HCT116 (cell line): Measurements from ENCODE around the gene EBP. TPM values are rescaled to one million over a fixed set of nuclear protein-coding genes. Genes with fewer than 3 reads are reported as not detected.
A peak's percentile ranks its signal among the peaks of the same experiment; 100 is the strongest.

Experiments
- ATAC-seq: fragments of 200-7000 bp; cut with Tn5 transposase; 2 replicates; pipeline ENCODE4 v1.9.1; 2020; ENCODE audit warnings: mild to moderate bottlenecking, moderate library complexity
- BruUV-seq: library from RNA; stranded (reverse); fragments of 400-500 nt; replicated peaks from 2 replicates; lab custom pipeline; 2021; lab: Mats Ljungman, UMichigan
- CTCF ChIA-PET: fragments of 300-600 bp; sonication (Branson Sonifier 250); formaldehyde crosslinking; loops from one replicate; lab custom pipeline; 2021; ENCODE audit warnings: antibody characterized with exemption; lab: Charles Lee
- POLR2A ChIA-PET: fragments of 300-600, 350-600 bp; sonication (Branson Sonifier 250); formaldehyde crosslinking; loops from one replicate; lab custom pipeline; 2021; ENCODE audit warnings: antibody characterized with exemption; lab: Charles Lee
- RAD21 ChIA-PET, 2 experiments: fragments of 300-600 bp; sonication (Branson Sonifier 250); formaldehyde crosslinking; loops; one replicate each; lab custom pipeline; 2023; ENCODE audit warnings: low total read pairs in 2 of 2; ENCODE audit not compliant: uncharacterized antibody in 2 of 2, unreplicated experiment in 2 of 2, low non-redundant PET in 1 of 2; lab: Charles Lee
- DNase-seq: peaks from one replicate; pipeline ENCODE4 v3.0.0-alpha.2; 2010; ENCODE audit warnings: low read depth, low spot score
- H2AFZ ChIP-seq: fragments of 200-600 bp; shearing (Covaris generic), sonication (generic); 2 replicates; pipeline ENCODE4 v1.6.1; 2017; ENCODE audit warnings: low read depth, mixed run types, mixed read lengths, antibody characterized with exemption, low read length; ENCODE audit not compliant: poor library complexity, severe bottlenecking
- H3K27ac ChIP-seq: 2 replicates; pipeline ENCODE4 v1.5.1; 2012; ENCODE audit warnings: low read depth, low read length
- H3K27me3 ChIP-seq: fragments of 200-600 bp; sonication (generic); 2 replicates; pipeline ENCODE4 v1.6.1; 2016; ENCODE audit warnings: mixed run types, low read length, mixed read lengths; ENCODE audit not compliant: insufficient read depth
- H3K36me3 ChIP-seq, 2 experiments: fragments of 200-500 bp in 1 of 2; fragments of 200-600 bp in 1 of 2; sonication (Bioruptor generic) in 1 of 2; sonication (generic) in 1 of 2; 2 replicates each; pipeline versions ENCODE4 v1.5.1 to v1.6.1; 2014 to 2016; ENCODE audit warnings: low read length in 2 of 2, inconsistent platforms in 1 of 2, mixed read lengths in 1 of 2, mixed run types in 1 of 2; ENCODE audit not compliant: insufficient read depth in 2 of 2, control insufficient read depth in 1 of 2
- H3K4me1 ChIP-seq, 2 experiments: fragments of 200-600 bp in 1 of 2; sonication (generic) in 1 of 2; 2 replicates each; pipeline versions ENCODE4 v1.5.1 to v1.6.1; 2012 to 2017; ENCODE audit warnings: low read length in 2 of 2, inconsistent platforms in 1 of 2, mild to moderate bottlenecking in 1 of 2, mixed read lengths in 1 of 2, mixed run types in 1 of 2, moderate library complexity in 1 of 2; ENCODE audit not compliant: insufficient read depth in 2 of 2, control insufficient read depth in 1 of 2
- H3K4me2 ChIP-seq: fragments of 200-600 bp; sonication (generic); 2 replicates; pipeline ENCODE4 v1.6.1; 2017; ENCODE audit warnings: mixed run types, low read length, mixed read lengths
- H3K4me3 ChIP-seq, 2 experiments: fragments of 200-600 bp in 1 of 2; sonication (generic) in 1 of 2; replicated peaks in 1 of 2; 2 replicates each; pipeline ENCODE4 v1.5.1; 2011 to 2016; ENCODE audit warnings: low read length in 2 of 2, control low read depth in 1 of 2, low read depth in 1 of 2, mild to moderate bottlenecking in 1 of 2, mixed read lengths in 1 of 2, mixed run types in 1 of 2
- H3K79me2 ChIP-seq: fragments of 200-600 bp; sonication (generic); 2 replicates; pipeline ENCODE4 v1.6.1; 2017; ENCODE audit warnings: mild to moderate bottlenecking, mixed run types, low read length, moderate library complexity, mixed read lengths; ENCODE audit not compliant: insufficient read depth
- H3K9ac ChIP-seq: fragments of 200-600 bp; sonication (generic); 2 replicates; pipeline ENCODE4 v1.6.1; 2016; ENCODE audit warnings: low read length, mixed read lengths
- H3K9me2 ChIP-seq: fragments of 200-600 bp; sonication (generic), shearing (Covaris generic); 2 replicates; pipeline ENCODE4 v1.6.1; 2017; ENCODE audit warnings: mixed run types, mild to moderate bottlenecking, moderate library complexity; ENCODE audit not compliant: insufficient read depth
- H3K9me3 ChIP-seq, 2 experiments: fragments of 200-500 bp in 1 of 2; fragments of 200-600 bp in 1 of 2; sonication (Bioruptor generic) in 1 of 2; sonication (generic) in 1 of 2; 2 replicates each; pipeline ENCODE4 v1.6.1; 2014 to 2017; ENCODE audit warnings: low read length in 2 of 2, mixed read lengths in 2 of 2, inconsistent platforms in 1 of 2, low read depth in 1 of 2, mild to moderate bottlenecking in 1 of 2, mixed run types in 1 of 2, moderate library complexity in 1 of 2; ENCODE audit not compliant: control insufficient read depth in 1 of 2, insufficient read depth in 1 of 2
- H4K20me1 ChIP-seq: fragments of 200-600 bp; sonication (generic), shearing (Covaris generic); 2 replicates; pipeline ENCODE4 v1.6.1; 2017; ENCODE audit warnings: mixed run types, mild to moderate bottlenecking, moderate library complexity; ENCODE audit not compliant: insufficient read depth
- CBX3 ChIP-seq: IDR thresholded peaks from 2 replicates; pipeline ENCODE4 v1.6.1; 2012; ENCODE audit warnings: low read depth
- ELF1 ChIP-seq: IDR thresholded peaks from 2 replicates; pipeline ENCODE4 v1.6.1; 2012; ENCODE audit warnings: low read depth, borderline replicate concordance
- JUND ChIP-seq: IDR thresholded peaks from 2 replicates; pipeline ENCODE4 v1.6.1; 2012
- POLR2A ChIP-seq: IDR thresholded peaks from 2 replicates; pipeline ENCODE4 v1.7.0; 2011; ENCODE audit warnings: borderline replicate concordance; ENCODE audit not compliant: insufficient read depth, insufficient read length; ENCODE audit errors: extremely low read depth
- RAD21 ChIP-seq: IDR thresholded peaks from 2 replicates; pipeline ENCODE4 v1.6.1; 2012; ENCODE audit warnings: low read depth, mild to moderate bottlenecking
- SIN3A ChIP-seq: IDR thresholded peaks from 2 replicates; pipeline ENCODE4 v1.6.1; 2012; ENCODE audit warnings: low read depth
- SRF ChIP-seq: IDR thresholded peaks from 2 replicates; pipeline ENCODE4 v1.6.1; 2012; ENCODE audit warnings: low read depth
- TCF7L2 ChIP-seq: IDR thresholded peaks from 2 replicates; pipeline ENCODE4 v1.7.0; 2011; ENCODE audit warnings: borderline replicate concordance, inconsistent platforms; ENCODE audit not compliant: insufficient read depth, insufficient read length; ENCODE audit errors: extremely low read depth
- intact Hi-C: fragments of 100-400 bp; cut with micrococcal nuclease; formaldehyde crosslinking; loops from 2 replicates; pipeline ENCODE4 v1.10.0; 2022
- total RNA-seq: library from RNA; stranded (reverse); gene quantifications from one replicate; pipeline ENCODE4 v1.2.1, GENCODE V29; 2021; ENCODE audit not compliant: unreplicated experiment
- TF ChIP-seq, protein P1 (sequence below): IDR thresholded peaks from 2 replicates; pipeline ENCODE4 v1.6.1; 2012
- TF ChIP-seq, protein P2 (sequence below): IDR thresholded peaks from 2 replicates; pipeline ENCODE4 v1.6.1; 2012

Gene EBP
- total RNA-seq, 1 experiment from 2014 or later: 93.8 TPM

DNA sequence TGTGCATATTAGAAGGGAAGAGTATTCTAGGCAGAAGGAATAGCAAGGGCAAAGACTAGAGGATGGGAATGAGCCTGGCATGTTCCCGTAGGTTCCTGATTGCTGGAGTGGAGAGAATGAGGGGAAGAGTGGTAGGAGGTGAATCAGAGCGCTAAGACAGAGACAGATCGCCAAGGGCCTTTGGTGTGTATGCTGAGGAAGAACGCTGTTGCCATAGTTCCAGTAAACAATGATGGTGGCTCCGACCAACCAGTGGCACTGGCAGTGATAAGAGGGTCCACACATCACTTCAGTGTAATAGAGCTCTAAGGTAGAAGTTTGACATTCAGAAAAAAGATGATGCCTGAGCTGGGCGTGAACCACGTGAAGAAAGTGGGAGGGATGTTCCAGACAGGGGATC, 18.9 kb downstream of the EBP start:
- Histone ChIP-seq H2AFZ (no peak overlapping the region), H3K4me2 (peak overlapping the region; percentile 81), H3K9me3 (no peaks in the 10 kb centered on the region), H3K27me3 (no peaks in the 10 kb centered on the region), H3K4me1 (peaks cover 0 to 15% of the 10 kb centered on the region in 2 experiments; a peak in 3 of 4 replicates), H3K79me2 (no peaks in the 10 kb centered on the region), H4K20me1 (no peaks in the 10 kb centered on the region), H3K27ac (peak overlapping the region; percentile 22; the same call in 1 of the 2 replicates), H3K4me3 (peak overlapping the region; percentile 56 to 63), H3K36me3 (no peaks in the 10 kb centered on the region), H3K9me2 (no peaks in the 10 kb centered on the region), H3K9ac (peak overlapping the region; percentile 59)
- no peak for DNase-seq
- ChIA-PET CTCF (interaction anchor here (1.6 kb wide), 1 partner anchor 66 kb away, joined by 7 read pairs; no protein-coding TSS in a partner anchor), RAD21 (no interaction called here), POLR2A (interaction anchor here (1.1 to 1.5 kb wide), 4 partner anchors 11 to 34 kb away, joined by 3 to 6 read pairs (median 4); partner anchors contain the start of genes EBP and RBM3)
- intact Hi-C loops: no loop called here
- no peak for TF ChIP-seq JUND
- no peak for TF ChIP-seq TCF7L2
- TF ChIP-seq, protein P1, sequence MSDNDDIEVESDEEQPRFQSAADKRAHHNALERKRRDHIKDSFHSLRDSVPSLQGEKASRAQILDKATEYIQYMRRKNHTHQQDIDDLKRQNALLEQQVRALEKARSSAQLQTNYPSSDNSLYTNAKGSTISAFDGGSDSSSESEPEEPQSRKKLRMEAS: no peak
- no peak for TF ChIP-seq SRF
- TF ChIP-seq RAD21: no peak
- no peak for TF ChIP-seq SIN3A
- TF ChIP-seq ELF1: no peak
- TSS peak; percentile 43 for BruUV-seq
- no peak for ATAC-seq

DNA sequence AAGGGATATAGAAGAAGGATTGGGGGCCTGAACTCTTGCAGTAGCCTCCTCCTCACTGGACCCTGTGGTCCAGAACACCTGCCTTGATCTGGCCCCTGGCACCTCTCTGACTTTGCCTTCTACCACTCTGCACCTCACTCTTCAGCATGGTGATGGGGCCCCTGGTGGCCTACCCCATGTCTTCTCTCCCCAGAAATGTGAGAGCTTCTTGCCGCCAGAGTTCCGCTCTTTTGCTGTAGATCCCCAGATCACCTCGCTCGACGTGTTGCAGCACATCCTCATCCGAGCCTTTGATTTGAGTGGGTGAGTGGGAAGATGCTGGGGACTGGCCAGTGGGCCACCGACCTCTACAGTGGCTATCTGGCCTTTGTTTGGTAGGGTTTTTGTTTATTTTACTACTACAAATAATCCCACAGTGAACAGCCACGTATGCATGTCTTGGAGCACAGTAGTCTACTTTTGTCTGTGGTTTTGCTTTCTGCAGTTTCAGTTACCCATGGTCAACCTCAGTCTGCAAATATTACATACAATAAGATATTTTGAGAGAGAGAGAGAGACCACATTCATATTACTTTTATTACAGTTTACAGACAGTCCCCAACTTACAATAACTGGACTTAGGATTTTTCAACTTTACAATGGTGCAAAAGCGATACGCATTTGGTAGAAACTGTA, 19.7 kb downstream of the EBP start:
- Histone ChIP-seq H3K9ac (no peak overlapping the region), H3K4me2 (no peak overlapping the region), H4K20me1 (no peaks in the 10 kb centered on the region), H3K79me2 (no peaks in the 10 kb centered on the region), H3K4me1 (peaks cover 0 to 15% of the 10 kb centered on the region in 2 experiments; a peak in 3 of 4 replicates), H3K9me3 (no peaks in the 10 kb centered on the region), H3K36me3 (no peaks in the 10 kb centered on the region), H3K27me3 (no peaks in the 10 kb centered on the region), H3K4me3 (no peak overlapping the region), H3K9me2 (no peaks in the 10 kb centered on the region), H2AFZ (no peak overlapping the region), H3K27ac (no peak overlapping the region)
- intact Hi-C loops: no loop called here
- RAD21 ChIA-PET: no interaction called here
- no peak for DNase-seq
- CTCF ChIA-PET: no interaction called here
- TF ChIP-seq TCF7L2 (no peak), CBX3 (no peak), POLR2A (no peak)
- TF ChIP-seq, protein P2, sequence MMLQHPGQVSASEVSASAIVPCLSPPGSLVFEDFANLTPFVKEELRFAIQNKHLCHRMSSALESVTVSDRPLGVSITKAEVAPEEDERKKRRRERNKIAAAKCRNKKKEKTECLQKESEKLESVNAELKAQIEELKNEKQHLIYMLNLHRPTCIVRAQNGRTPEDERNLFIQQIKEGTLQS: no peak
- POLR2A ChIA-PET: no interaction called here
- ATAC-seq: no peak
- no TSS peak for BruUV-seq
